Bronchial epithelial cell (primary cell): ENCODE results near the gene PADI2. TPM values are rescaled to one million over a fixed set of nuclear protein-coding genes. Genes with fewer than 3 reads are reported as not detected.

Experiments used
- DNase-seq: peaks from one replicate; pipeline ENCODE4 v3.0.0-alpha.2; 2010; ENCODE audit warnings: low read depth
- FAIRE-seq: peaks from 2 replicates; lab custom pipeline; 2011; peaks lifted over from hg19 to GRCh38; lab: Jason Lieb, UNC
- H3K27me3 ChIP-seq: 2 replicates; pipeline ENCODE4 v1.5.1; 2011; ENCODE audit warnings: low read length; ENCODE audit not compliant: control insufficient read depth, insufficient read depth
- H3K36me3 ChIP-seq: 2 replicates; pipeline ENCODE4 v1.5.1; 2011; ENCODE audit warnings: low read length; ENCODE audit not compliant: control insufficient read depth, insufficient read depth
- H3K4me3 ChIP-seq: 2 replicates; pipeline ENCODE4 v1.5.1; 2011; ENCODE audit warnings: mild to moderate bottlenecking, low read depth, low read length, control low read depth
- total RNA-seq: library from RNA; depleted of rRNA; stranded (reverse); fragments of >200 nt; gene quantifications from 2 replicates; pipeline ENCODE4 v1.2.1, GENCODE V29; 2014
- TF ChIP-seq, protein P1 (sequence below): IDR thresholded peaks from 2 replicates; pipeline ENCODE4 v1.5.1; 2011; ENCODE audit warnings: mild to moderate bottlenecking, moderate library complexity, low read length, control low read depth, inconsistent platforms; ENCODE audit not compliant: insufficient read depth, severe bottlenecking

The PADI2 gene
- total RNA-seq, 1 donor from 2014 or later, result 1.3 TPM

DNA sequence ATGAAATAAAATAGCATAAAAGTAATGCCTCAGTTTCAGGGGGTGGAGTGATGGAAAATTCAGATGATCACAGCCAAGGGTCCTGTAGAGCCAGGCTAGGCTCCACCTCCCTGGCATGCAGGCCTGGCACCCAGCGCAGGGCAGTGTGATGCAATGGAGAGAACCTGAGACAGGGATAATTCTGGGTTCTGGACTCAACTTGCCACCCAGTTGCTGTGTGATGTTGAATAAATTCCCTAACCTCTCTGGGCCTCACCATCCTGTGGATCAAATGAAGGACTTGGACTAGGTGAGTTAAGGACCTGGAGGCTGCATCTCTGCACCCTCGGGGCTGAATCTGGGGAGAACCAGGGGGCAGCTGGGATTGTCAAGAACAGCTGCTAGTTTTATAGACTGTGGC, 17.0 kb downstream of the PADI2 start:
- FAIRE-seq (no peak), DNase-seq (no peak)
- Histone ChIP-seq H3K36me3 (no peaks in the 10 kb centered on the region), H3K4me3 (no peak overlapping the region), H3K27me3 (no peaks in the 10 kb centered on the region)
- TF ChIP-seq, protein P1, sequence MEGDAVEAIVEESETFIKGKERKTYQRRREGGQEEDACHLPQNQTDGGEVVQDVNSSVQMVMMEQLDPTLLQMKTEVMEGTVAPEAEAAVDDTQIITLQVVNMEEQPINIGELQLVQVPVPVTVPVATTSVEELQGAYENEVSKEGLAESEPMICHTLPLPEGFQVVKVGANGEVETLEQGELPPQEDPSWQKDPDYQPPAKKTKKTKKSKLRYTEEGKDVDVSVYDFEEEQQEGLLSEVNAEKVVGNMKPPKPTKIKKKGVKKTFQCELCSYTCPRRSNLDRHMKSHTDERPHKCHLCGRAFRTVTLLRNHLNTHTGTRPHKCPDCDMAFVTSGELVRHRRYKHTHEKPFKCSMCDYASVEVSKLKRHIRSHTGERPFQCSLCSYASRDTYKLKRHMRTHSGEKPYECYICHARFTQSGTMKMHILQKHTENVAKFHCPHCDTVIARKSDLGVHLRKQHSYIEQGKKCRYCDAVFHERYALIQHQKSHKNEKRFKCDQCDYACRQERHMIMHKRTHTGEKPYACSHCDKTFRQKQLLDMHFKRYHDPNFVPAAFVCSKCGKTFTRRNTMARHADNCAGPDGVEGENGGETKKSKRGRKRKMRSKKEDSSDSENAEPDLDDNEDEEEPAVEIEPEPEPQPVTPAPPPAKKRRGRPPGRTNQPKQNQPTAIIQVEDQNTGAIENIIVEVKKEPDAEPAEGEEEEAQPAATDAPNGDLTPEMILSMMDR, result no peak

DNA sequence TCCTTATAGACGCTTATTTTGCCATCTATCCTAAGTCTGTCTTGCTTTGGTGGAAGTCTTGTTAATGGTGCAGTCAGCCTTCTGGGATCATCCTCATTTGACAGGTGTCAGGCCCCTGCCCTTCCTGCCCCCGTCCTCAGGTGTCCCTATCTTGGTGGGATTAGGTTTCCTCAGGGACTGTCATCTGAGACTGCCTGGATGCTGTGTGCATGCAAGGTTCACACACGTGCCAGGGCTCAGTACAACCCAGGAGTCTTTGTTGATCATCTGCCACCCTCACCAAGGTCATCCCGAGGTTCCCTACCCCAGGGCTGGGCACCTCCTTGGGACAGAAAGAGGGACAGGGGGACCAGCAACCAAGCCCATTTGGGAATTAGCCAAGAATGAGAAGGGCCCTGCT, 18.0 kb downstream of the PADI2 start:
- FAIRE-seq, result no peak
- no peak overlapping the region for H3K4me3 ChIP-seq
- TF ChIP-seq, protein P1, result no peak
- no peaks in the 10 kb centered on the region for H3K36me3 ChIP-seq
- no peaks in the 10 kb centered on the region for H3K27me3 ChIP-seq
- DNase-seq, result no peak

DNA sequence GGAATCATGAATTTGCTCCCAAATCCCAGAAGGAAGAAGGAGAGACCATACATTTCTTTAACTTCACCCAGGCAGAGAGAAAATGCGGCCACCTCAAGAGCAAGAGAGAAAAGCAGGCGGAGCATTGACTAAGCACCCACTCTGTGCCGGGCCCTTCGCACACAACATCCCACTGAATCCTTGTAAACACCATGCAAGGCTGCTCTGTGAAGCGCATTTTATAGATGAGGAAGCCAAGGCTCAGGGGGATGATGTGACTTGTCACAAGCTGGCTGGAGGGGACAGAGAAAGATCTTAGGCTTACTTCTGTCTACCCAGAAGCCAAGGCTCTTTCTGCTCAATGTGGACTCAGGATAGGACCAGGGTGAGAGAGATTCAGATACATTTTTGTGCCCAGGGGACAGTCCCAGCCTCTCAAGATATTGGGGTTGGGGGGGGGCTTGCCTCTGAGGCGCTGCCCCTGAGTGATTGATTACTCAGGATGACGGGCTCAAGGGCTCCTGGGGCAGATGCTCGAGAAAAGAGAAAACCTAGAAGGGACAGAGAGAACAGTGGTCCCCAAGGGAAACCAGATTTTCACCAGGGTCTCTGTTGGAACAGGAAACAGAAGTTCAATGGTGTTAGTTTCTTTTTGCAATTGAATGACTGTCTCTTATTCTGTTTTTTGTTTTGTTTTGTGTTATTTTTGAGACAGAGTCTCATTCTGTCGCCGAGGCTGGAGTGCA, 19.5 kb downstream of the PADI2 start:
- H3K36me3 ChIP-seq, result no peaks in the 10 kb centered on the region
- no peaks in the 10 kb centered on the region for H3K27me3 ChIP-seq
- TF ChIP-seq, protein P1, result no peak
- H3K4me3 ChIP-seq, result no peak overlapping the region
- DNase-seq (no peak), FAIRE-seq (no peak)

DNA sequence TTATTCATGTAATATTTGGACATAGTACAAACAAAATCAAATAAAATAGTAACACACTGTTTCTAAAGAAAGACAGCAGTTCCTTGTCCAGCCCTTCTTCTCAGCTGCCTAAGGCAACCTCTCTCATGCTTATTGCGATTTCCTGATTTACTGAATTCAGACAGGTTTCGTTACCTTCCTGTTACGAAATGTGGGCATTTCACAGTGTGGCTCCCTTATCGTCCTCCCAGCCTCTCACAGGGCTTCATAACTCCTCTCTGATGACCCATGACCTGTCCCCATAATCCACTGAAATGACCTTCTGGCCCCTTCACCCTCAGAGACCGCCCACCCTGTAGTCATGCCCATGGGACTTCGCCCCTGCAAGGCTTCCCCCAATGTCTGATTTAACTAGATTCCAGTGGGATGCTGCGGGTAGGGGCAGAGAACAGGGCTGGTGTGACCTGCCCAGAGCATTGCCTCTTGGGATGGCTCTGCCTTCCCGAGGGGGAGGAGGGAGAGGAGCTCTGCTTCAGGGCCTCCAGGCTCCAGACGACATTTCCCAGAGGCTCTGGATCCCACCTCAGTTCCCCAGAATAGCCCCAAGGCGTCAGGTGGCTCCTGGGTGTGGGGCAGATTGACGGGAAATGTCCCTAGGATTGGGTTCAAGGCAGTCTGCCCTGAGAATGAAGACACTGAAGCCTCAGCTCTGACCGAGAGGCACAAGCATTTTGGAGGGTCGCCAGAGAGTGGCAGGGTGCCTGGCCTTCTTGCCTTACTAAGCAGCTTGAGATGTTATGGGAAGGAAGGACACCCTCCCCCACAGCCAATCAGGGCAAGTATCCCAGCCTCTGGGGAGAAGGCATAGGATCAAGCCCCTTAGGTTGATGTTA, 20.6 kb downstream of the PADI2 start:
- no peak for FAIRE-seq
- TF ChIP-seq, protein P1, result no peak
- DNase-seq, result peak; percentile 40
- Histone ChIP-seq H3K27me3 (no peaks in the 10 kb centered on the region), H3K36me3 (no peaks in the 10 kb centered on the region), H3K4me3 (no peak overlapping the region)

DNA sequence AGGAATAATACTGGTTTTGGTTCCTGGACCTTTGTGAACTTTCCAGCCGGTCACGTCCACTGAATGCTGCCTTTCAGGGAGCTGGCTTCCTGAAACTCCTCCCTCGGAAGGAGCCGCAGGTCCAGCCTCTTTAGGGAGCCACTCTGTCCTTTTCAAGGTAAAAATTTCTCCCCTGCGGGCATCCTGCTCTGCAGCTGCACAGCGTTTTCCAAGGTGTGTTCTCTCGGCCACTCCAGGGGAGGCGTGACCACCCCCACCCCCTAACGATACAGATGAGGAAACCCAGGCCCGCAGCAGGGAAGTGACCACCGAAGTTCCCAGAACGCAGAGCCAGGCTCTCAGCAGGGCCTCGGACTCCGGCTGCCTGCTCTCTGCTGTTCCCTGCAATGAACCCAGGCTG, 21.5 kb downstream of the PADI2 start:
- Histone ChIP-seq H3K4me3 (no peak overlapping the region), H3K27me3 (no peaks in the 10 kb centered on the region), H3K36me3 (no peaks in the 10 kb centered on the region)
- TF ChIP-seq, protein P1, result no peak
- DNase-seq (no peak), FAIRE-seq (no peak)
